Measurements from ENCODE around the gene ATP2B2.

Gene ATP2B2

DNA sequence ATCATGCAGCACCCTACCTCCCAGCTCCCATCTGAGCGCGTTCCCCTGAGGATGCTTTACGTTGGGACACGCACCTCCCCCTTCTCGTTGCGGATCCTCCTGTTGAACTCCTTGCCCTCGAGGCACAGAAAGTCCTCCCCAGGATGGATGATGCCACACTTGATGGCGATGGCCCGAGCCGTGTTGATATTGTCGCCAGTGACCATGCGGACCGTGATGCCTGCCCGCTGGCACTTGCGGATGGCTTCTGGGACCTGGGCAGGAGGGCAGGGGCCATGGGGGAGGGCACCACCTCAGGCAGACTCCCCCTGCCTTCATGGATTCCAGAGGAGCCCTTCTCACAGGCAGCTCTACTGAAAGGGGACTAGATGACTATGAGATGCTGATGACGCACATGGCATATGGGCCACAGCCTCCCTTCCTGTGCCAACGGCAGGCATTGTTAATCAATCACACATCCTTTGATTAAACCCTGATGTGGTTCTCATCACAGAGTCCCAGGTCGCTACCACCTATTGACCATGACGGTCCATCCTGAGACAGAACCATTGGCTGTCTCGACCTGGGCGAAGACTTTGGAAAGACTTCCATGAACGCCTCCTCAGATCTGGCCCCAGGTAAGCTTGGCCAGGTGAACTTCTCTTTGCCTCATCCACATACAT, 154.9 kb downstream of the ATP2B2 start:
- no peak overlapping the region for H3K4me3 Mint-ChIP-seq
- TF ChIP-seq, protein P1, sequence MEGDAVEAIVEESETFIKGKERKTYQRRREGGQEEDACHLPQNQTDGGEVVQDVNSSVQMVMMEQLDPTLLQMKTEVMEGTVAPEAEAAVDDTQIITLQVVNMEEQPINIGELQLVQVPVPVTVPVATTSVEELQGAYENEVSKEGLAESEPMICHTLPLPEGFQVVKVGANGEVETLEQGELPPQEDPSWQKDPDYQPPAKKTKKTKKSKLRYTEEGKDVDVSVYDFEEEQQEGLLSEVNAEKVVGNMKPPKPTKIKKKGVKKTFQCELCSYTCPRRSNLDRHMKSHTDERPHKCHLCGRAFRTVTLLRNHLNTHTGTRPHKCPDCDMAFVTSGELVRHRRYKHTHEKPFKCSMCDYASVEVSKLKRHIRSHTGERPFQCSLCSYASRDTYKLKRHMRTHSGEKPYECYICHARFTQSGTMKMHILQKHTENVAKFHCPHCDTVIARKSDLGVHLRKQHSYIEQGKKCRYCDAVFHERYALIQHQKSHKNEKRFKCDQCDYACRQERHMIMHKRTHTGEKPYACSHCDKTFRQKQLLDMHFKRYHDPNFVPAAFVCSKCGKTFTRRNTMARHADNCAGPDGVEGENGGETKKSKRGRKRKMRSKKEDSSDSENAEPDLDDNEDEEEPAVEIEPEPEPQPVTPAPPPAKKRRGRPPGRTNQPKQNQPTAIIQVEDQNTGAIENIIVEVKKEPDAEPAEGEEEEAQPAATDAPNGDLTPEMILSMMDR (IDR thresholded peaks at IDR 0.05; ENCODE audit: unreplicated experiment in 3 of 3), result no peak
- H3K27ac Mint-ChIP-seq, result no peak overlapping the region
- H3K36me3 Mint-ChIP-seq (ENCODE audit: low read depth), result no peaks in the 10 kb centered on the region
- peaks cover 10% of the 10 kb centered on the region for H3K4me1 Mint-ChIP-seq
- peaks cover 10% of the 10 kb centered on the region for H3K27me3 Mint-ChIP-seq (ENCODE audit: low read depth)
- H3K9me3 Mint-ChIP-seq, result no peaks in the 10 kb centered on the region

DNA sequence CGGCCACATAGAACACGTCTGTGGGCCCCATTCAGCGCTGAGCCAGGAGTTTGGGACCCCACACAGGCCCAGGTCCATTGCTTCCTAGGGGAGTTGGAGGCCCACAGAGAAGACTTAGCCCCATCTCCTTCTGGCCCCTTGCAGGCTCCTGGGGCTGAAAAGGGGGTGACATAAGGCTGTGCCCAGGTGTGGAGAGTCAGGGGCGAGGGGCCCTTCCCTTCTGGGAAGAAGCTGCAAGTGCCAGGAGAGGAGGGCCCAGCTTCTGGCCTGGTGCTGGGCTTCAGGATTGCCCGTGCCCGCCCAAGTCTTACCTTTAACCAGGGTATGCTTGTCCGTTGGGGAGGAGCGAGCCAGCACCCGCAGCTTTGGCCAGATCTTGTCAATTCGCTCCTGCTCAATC, 155.6 kb downstream of the ATP2B2 start:
- TF ChIP-seq, protein P1 (IDR thresholded peaks at IDR 0.05; ENCODE audit: unreplicated experiment in 3 of 3), result no peak
- H3K36me3 Mint-ChIP-seq (ENCODE audit: low read depth), result no peaks in the 10 kb centered on the region
- H3K4me3 Mint-ChIP-seq, result no peak overlapping the region

DNA sequence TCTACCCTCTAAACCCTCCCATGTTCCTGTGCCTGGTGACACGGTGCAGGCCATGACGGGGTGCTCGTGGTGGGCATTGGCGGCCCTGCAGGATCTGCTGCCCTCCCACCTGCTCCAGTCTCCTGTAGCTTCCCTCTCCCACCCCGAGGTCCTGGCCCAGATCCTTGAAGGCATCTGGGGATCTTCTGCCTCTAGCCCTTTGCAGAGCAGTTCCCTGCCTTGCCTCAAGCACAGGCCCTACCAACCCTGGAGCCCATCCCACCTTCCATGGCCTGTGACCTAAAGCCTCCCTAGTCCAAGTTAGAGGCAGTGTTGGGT, 157.0 kb downstream of the ATP2B2 start:
- no peaks in the 10 kb centered on the region for H3K9me3 Mint-ChIP-seq
- H3K27me3 Mint-ChIP-seq (ENCODE audit: low read depth), result peaks cover 17% of the 10 kb centered on the region
- H3K4me3 Mint-ChIP-seq, result no peak overlapping the region
- H3K36me3 Mint-ChIP-seq (ENCODE audit: low read depth), result no peaks in the 10 kb centered on the region
- no peak overlapping the region for H3K27ac Mint-ChIP-seq
- TF ChIP-seq, protein P1 (IDR thresholded peaks at IDR 0.05; ENCODE audit: unreplicated experiment in 3 of 3), result no peak
- H3K4me1 Mint-ChIP-seq, result no peaks in the 10 kb centered on the region

More for the DNA sequence above, 155.6 kb downstream of the ATP2B2 start:
- Mint-ChIP-seq H3K4me1 (peaks cover 10% of the 10 kb centered on the region), H3K9me3 (no peaks in the 10 kb centered on the region), H3K27me3 (ENCODE audit: low read depth) (peaks cover 10% of the 10 kb centered on the region), H3K27ac (no peak overlapping the region)

DNA sequence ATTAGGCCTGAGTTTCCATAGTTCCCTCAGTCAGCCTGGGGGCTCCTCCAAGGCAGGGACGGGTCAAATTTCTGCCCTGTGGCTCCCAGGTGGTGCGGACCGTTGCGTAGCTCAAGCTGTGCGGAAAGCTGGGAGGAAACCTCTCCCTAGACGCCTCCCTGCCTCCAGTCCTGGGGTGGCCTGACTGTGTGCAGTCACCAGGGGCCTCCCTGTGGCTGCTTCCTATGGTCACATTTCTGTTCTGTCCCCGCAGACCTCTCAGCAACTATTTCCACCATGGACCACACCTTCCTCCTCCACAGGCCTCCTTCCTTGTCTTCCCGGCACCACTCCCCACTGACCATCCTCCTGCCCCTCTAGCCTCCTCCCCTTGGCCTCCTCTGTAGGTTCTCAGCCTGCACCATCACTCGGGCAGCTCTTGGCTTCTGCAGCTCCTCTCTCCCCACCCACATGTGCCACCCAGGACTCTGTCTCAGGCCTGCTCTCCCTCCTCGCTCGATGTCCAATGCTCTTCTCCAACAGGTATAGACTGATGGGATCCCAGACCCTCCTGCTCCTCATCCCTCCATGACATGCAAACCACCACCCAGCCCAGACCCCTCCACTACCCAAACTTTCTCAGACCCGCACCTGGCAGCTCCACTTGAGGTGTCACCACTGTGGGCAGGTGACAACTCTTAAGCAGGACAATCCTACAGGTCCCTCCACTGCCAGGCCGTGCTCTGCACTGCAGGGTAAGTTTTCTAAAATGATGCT, 157.6 kb downstream of the ATP2B2 start:
- Mint-ChIP-seq H3K27me3 (ENCODE audit: low read depth) (peaks cover 13% of the 10 kb centered on the region), H3K27ac (no peak overlapping the region)

DNA sequence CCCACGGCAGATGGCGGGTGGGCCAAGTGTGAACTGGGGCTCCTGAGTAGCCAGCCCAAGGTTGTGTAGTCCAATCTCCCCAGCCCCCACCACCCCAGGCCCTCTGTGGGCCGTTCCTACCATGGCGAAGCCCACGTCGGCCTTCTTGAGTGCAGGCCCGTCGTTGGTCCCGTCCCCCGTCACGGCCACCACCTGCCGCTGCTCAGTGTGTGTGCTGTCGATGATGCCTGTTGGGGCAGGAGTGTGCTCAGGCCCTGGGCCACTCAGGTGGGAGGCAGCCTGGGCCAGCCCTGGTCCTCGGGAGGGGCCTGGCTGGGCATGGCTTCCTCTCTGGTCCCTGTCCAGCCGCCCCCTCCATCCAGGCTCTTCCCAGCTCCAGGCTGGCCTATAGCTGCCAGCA, 159.5 kb downstream of the ATP2B2 start:
- TF ChIP-seq, protein P1 (IDR thresholded peaks at IDR 0.05; ENCODE audit: unreplicated experiment in 3 of 3), result no peak
- no peak overlapping the region for H3K27ac Mint-ChIP-seq
- no peaks in the 10 kb centered on the region for H3K36me3 Mint-ChIP-seq (ENCODE audit: low read depth)
- peaks cover 9% of the 10 kb centered on the region for H3K27me3 Mint-ChIP-seq (ENCODE audit: low read depth)
- H3K4me3 Mint-ChIP-seq, result no peak overlapping the region
- H3K4me1 Mint-ChIP-seq, result no peaks in the 10 kb centered on the region
- H3K9me3 Mint-ChIP-seq, result no peaks in the 10 kb centered on the region

More for the DNA sequence above, 157.6 kb downstream of the ATP2B2 start:
- H3K36me3 Mint-ChIP-seq (ENCODE audit: low read depth), result no peaks in the 10 kb centered on the region
- H3K4me3 Mint-ChIP-seq, result no peak overlapping the region
- no peaks in the 10 kb centered on the region for H3K9me3 Mint-ChIP-seq
- TF ChIP-seq, protein P1 (IDR thresholded peaks at IDR 0.05; ENCODE audit: unreplicated experiment in 3 of 3), result no peak
- H3K4me1 Mint-ChIP-seq, result no peaks in the 10 kb centered on the region

All from nephron (organoid).